HG03439 (cell line): Measurements from ENCODE around the gene MINDY2.
"Not testable (repeated sequence)": the region's sequence is repeated elsewhere in the genome, so short reads cannot be mapped to it uniquely, and the experiment has no call there.

Source experiments
- ATAC-seq: cut with Tn5 transposase; IDR thresholded peaks from one replicate; pipeline ENCODE4 v1.9.1; 2021; ENCODE audit warnings: mild to moderate bottlenecking, moderate library complexity; ENCODE audit not compliant: unreplicated experiment

The MINDY2 gene

DNA sequence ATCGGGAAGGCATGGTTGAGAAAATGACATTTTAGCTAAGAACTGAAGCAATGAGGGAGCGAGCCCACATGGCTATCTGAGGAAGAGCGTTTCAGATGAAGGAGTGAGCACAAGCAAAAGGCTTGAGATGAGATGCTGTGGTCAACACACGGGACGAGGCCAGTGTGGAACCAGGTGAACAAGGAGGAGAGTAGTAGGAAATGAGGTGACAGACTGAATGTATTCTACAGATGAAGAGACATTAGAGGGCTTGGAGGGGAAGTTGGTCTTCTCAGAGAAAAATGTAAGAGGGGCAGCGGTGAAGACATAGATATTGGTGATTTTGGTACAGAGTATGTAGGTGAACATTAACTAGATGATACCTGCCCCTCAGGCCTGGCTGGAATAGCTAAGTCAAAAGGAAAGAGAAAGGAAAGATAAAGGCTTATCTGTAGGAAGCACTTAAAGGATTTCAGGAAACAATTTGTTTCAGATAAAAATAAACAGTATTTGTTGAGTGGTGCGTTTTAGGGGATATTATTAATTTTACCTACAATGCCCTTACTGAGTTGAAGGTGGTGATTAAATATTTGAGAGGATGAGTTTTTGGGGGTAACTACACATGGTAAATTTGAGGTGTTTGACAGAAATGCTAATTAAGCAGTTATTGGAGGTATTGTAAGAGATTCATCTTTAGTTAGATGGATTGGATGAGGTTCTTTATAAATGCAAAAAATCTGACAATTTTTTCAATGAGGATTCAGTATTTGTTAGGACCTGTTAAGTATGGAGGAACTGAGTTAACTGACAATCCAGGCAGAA, 105.4 kb downstream of the MINDY2 start:
- ATAC-seq: no peak

DNA sequence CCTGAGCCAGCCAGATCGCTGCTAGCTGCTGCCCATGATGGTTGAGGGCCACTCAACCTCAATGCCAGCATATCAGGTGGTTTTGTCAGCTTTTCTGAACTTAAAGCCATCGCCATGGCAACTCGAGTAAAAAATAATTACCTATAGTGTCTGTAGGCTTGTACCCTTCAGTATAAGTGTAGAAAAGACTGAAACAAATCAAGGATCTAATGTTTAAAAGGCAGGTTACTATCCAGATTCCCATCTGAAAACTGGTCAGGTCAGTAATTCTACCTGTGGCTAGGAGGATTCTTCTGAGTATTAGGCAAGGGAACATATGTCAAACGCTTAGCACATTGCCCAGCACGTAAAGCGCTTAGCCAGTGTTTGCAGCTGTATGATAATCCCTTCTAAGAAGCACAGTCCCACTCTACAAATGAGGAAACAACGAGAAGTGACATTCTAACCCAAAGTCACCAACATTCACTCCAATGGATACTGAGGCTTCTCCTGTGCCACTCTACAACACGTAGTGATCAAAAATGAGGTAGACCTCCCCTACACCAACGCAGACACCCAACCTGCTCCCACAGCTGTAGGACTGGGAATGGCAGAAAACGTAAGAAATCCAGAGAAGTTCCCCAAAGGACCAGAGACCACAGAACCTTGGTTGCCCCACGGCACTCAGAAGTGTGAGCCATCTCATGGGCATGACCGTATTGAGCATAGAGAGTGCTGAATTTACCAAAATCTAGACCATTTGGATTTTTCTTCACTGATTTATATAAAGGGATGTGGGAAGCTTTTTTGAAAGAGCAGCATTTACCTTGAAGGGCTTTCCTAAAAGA, 107.1 kb downstream of the MINDY2 start:
- ATAC-seq: no peak

DNA sequence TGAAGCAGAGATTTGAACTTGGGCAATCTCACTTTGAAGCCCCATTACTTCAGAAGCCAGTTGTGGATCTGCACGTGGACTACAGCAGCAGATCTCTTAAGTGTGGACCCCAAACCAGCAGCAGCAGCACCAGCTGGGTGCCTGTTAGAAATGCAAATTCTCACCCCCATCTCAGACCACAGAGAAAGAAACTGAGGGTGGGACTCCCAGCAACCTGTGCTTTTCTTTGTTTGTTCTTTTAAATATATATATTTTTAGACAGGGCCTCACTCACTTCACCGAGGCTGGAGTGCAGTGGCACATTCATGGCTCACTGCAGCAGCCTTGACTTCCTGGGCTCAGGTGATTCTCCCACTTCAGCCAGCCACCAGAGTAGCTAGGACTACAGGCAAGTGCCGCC, 109.2 kb downstream of the MINDY2 start:
- no peak for ATAC-seq

DNA sequence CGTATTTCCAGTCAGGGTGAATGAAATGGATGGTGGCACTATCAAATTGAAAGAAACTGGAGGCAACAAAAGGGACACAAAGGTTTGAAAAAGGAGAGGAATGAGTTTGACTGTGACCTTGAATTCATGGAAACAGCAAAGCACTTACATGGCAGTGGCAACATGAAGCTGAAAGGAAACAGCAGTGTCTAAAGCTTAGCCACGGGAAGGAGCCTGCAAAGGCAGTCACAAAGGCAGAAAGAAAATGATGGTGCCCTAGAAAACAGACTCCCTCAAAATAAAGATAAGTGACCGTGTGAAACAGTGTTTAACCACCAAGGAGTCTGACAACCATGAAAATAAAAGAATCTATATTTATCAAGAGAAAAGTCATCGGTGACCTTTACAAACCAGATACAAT, 111.1 kb downstream of the MINDY2 start:
- ATAC-seq: no peak

DNA sequence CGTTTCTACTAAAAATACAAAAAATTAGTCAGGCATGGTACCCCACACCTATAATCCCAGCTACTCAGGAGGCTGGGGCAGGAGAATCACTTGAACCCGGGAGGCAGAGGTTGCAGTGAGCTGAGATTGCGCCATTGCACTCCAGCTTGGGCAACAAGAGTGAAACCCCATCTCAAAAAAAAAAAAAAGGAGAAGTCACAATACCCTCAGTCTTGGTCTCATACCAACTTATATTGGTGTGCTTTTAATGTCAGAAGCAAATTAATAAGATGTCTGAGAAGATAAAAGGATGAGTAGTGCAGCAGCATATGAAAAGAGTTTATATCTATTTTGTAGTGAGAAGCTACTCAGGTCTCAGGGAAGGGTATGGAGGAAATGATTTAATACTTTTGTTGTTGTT, 112.8 kb downstream of the MINDY2 start:
- ATAC-seq: not testable (repeated sequence)

DNA sequence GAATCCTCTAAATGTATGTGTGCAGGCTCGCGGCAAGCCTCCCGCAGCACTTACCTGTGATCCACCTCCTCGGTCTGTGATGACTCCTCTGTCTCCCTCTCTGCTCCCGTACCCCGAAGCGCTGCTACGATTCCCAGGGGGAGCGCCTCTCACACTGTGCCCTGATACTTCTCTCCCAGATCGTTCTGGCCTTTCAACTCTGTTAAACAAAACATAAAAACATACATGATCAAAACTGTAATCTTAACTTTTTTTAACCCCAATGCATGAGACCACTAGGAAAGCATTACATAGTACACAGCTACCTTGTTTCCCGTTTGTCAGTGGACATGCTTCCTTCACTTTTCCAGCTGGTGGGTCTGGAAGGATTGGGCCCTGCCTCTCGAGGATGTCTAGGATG, 115.8 kb downstream of the MINDY2 start:
- no peak for ATAC-seq

DNA sequence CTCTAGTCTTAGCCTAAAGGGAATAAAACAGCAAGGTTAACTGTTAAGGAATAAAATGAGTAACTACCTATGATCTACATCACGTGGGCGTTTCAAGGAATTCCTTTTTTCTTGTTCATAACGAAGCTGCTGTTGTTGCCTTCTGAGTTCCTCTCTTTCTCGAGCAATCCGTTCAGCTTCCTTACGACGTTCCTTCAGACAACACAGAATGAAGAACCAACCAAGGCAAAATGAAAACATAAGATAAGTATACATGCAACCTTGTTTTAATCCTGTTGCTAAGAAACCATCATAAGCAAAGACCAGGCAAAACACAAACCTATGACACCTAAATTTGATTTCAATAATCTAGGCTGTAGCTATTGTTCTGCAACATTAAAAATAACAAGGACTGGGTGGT, 118.3 kb downstream of the MINDY2 start:
- no peak for ATAC-seq

DNA sequence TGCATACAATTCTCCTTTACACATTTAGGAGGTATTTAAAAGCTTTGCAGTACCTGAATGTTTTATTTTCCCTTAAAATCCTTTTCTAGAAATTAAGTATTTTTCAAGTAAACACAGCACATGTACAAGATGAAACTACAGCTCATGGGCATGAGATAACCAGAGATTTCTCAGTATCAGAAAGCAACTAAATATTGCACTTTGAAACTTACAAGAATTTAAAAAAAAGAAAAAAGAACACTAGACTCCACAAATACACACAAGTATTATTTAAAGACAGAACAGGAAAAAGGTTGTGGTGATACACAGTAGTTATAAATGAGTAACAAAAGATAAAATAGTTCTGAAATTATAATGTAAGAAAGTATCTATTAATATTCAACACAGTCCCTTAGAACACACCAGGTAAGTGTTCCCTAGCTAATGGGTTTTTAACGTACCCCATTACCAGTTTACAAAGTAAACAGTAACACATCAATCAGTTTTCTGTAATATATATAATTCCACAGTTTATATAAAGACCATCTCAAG, 127.1 kb downstream of the MINDY2 start:
- no peak for ATAC-seq

DNA sequence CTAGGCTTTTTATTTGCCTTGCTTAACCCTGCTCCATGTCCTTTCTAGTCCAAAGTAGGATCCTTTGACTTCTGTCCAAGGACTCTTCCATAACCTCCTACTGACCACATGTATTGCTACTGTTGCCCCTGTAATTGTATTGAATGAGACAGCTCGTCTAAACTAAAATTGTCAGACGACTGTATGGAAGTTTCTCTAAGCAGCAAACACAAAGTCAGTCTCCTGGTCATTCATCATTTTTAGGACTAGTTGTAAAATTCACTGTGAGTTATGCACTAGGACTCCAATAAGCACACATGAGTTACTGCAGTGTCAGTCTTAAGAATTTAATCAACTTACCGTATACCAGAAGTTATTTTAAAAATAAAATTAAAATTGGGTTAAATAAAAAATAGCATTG, 129.5 kb downstream of the MINDY2 start:
- no peak for ATAC-seq

DNA sequence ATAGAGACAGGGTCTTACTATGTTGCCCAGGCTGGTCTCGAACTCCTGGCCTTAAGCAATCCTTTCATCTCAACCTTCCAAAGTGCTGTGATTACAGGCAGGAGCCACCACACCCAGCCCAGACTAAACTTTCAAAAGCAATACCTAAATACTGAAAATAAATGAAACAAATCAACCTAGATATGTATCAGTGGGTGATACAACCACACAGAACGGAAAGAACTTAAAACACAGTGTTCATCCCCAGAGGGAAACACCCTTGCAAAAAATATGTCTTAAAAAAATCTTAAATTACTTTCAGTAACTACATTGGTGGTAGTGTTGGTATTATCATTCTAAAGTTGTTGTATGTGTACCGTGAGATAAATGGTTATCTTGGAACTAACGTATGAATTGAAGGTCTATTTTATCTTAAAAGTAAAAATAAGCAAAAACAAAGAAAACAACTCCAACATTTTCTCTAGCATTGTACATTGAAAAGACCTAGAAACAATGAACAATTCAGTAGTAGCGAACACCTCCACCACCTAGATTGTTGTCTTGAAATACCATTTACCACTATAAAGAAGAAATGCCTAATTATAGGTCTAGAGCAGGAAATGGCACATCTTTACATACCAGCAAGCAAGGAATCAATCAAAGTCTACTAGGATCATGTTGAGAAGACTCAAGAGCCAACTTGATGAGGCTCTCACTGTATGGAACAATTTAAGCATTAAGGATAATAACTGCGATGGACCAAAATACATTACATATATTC, 137.6 kb downstream of the MINDY2 start:
- no peak for ATAC-seq

DNA sequence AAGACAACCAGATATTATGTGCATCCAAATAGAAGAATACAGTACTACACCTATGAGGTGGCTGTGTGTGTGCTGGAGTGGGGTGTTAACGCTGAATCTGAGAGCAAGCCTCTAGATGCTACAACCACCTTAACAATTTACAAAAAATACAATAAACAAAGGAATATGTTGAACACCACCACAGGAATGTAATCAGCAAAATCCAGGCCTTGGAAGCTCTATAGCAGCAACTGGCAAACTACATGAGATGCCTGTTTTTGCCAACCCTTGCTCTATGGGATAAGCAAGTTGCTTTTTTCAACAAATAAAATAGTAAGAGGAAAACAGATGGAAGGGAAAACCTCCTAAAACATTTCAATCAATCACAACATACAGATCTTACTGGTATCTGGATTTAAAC, 138.5 kb downstream of the MINDY2 start:
- ATAC-seq: no peak

DNA sequence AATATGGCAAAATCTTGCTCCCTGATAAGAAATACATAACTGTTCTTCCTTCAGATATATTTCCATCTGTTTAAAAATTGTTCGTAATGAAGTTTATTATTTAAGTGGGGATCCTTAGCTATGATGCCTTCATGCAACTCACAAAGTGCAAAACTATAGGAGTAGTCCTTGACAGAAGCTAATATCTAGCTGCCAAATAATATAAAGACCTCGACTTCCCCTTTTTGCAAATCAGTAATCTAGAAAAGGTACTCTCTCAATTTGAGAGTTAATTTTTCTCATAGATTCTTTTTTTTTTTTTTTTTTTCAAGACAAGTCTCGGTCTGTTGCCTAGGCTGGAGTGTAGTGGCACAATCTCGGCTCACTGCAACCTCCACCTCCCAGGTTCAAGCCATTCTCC, 139.4 kb downstream of the MINDY2 start:
- no peak for ATAC-seq
